GM19023 (cell line): ENCODE results near the gene DBNL.

Experiments
- ATAC-seq: cut with Tn5 transposase; IDR thresholded peaks from one replicate; pipeline ENCODE4 v1.9.1; 2021; ENCODE audit warnings: mild to moderate bottlenecking, moderate library complexity; ENCODE audit not compliant: unreplicated experiment

The DBNL gene

GRCh38 chr7:44108768-44109750, 64.6 kb downstream of the DBNL start:
- no peak for ATAC-seq

GRCh38 chr7:44109991-44110390, 65.5 kb downstream of the DBNL start:
- no peak for ATAC-seq

GRCh38 chr7:44110719-44111635, 66.5 kb downstream of the DBNL start:
- ATAC-seq, result no peak
